MM.1S (cell line): ENCODE measurements around the gene TMEM239.

Experiments
- CTCF ChIP-seq: fragments of 300-600 bp; sonication (generic); IDR thresholded peaks from 2 replicates; pipeline ENCODE4 v1.5.1; 2016; ENCODE audit warnings: antibody characterized with exemption, low read length, mixed read lengths
- EZH2 ChIP-seq: fragments of 300-600 bp; sonication (generic); optimal IDR thresholded peaks from 2 replicates; pipeline ENCODE3; 2017; ENCODE audit warnings: low read depth, mild to moderate bottlenecking, antibody characterized with exemption, low read length, mixed read lengths

DNA sequence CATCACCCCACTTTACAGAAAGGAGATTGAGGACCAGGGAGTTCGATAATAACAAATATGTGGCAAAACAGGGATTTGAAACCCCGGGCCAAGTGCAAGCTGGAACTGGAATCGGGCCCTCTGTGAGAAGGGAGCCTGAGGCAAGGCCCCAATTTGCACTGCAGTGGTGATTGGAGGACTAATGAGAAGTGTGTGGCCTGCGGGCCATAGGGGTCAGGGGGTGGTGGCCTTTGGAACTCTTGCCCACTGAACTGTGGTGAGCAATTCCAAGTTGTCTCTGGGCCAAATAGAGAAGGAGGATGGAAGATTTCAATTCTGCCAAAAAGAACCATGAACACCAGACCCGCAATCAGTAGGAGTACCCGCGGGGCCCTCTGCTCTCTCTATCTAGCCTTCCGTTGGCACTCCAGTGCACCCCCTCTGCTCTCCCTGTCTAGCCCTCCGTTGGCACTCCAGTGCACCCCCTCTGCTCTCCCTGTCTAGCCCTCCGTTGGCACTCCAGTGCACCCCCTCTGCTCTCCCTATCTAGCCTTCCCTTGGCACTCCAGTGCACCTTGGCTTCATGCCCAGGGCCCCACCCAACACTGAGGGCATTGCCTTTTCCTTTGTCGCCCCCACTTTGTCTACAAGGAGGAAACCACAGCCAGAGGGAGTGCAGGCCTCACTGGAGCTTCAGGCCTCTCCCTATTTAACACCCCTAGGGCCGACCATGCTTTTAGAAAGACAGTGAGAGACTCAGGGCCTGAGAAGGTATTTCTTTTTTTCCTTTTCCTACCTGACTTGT, 51.1 kb downstream of the TMEM239 start:
- TF ChIP-seq CTCF (no peak), EZH2 (no peak)
